ENCODE measurements around the gene CASP8.

- TF ChIP-seq POLR2AphosphoS5 (IDR thresholded peaks at IDR 0.05; ENCODE audit: low read depth, low read length) (no peak), POLR2A (IDR thresholded peaks at IDR 0.05; ENCODE audit: low read depth, low read length) (no peak), PAX5 (IDR thresholded peaks at IDR 0.05; ENCODE audit: insufficient read depth, low read length, severe bottlenecking) (no peak), TAF1 (IDR thresholded peaks at IDR 0.05; ENCODE audit: low read depth, low read length) (no peak), POU2F2 (IDR thresholded peaks at IDR 0.05; ENCODE audit: low read depth, low read length) (no peak), SPI1 (IDR thresholded peaks at IDR 0.05; ENCODE audit: low read depth, low read length) (no peak)
These were observed 14.1 kb upstream of the CASP8 start for GRCh38 chr2:201246280-201246679.

All from GM12891 (cell line).